Measurements from ENCODE around the gene AFAP1.

- TF ChIP-seq E2F4 (CRISPR knock-in tag; IDR thresholded peaks at IDR 0.05; ENCODE audit: borderline replicate concordance, low read depth) (no peak), KAT7 (CRISPR knock-in tag; IDR thresholded peaks at IDR 0.05; ENCODE audit: borderline replicate concordance) (no peak), CTCF (IDR thresholded peaks at IDR 0.05) (no peak), ZNF121 (CRISPR knock-in tag; IDR thresholded peaks at IDR 0.05) (no peak), CBFB (CRISPR knock-in tag; IDR thresholded peaks at IDR 0.05; ENCODE audit: low read depth) (no peak), FOXJ3 (CRISPR knock-in tag; IDR thresholded peaks at IDR 0.05; ENCODE audit: borderline replicate concordance) (no peak), STAT6 (CRISPR knock-in tag; conservative IDR thresholded peaks at IDR 0.05; ENCODE audit: low read depth) (no peak), AFF4 (CRISPR knock-in tag; IDR thresholded peaks at IDR 0.05; ENCODE audit: borderline replicate concordance) (no peak)
Measured at GRCh38 chr4:7892212-7893019, 47.2 kb downstream of the AFAP1 start.
